ENCODE measurements around the gene PIGO. TPM values are rescaled to one million over a fixed set of nuclear protein-coding genes. Genes with fewer than 3 reads are reported as not detected.

The PIGO gene
- 25.0 TPM for total RNA-seq

- ATAC-seq: peak; percentile 97
- DNase-seq (ENCODE audit: low spot score): peak; percentile 92
- intact Hi-C loops (cut with DNase I): no loop called here
These were observed at the start of gene PIGO for GRCh38 chr9:35096035-35096849. TSS of gene PIGO (minus strand) at chr9:35096591. CDS start at chr9:35095565, 1,026 bp downstream.

DNA sequence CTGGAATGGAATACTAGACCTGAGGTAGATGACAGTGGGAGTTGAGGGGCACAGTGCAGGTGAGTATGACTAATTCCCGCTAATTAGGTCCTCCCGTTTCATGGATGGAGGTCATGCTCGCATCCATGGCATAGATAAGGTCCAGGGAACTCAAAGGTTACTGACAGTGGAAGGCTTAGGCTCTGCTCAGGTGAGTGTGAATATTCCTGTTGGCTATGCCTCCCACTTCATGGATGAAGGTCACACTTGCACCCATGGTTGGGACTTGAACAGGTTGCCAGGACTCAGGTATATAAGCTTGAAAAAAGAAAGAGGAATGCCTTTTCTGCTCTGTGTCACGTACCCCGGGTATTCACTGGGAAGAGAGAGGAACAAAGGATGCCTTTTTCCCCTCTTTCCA is 45.6 kb upstream of the PIGO start:
- intact Hi-C loops (cut with DNase I): loop anchor here (10.0 kb wide), 1 partner anchor 133 kb away; no protein-coding TSS in a partner anchor

GRCh38 chr9:35140093-35140492 is 43.7 kb upstream of the PIGO start:
- DNase-seq (ENCODE audit: low spot score): no peak
- no peak for ATAC-seq
- intact Hi-C loops (cut with DNase I): loop anchor here (10.0 kb wide), 1 partner anchor 135 kb away; no protein-coding TSS in a partner anchor

More for the DNA sequence above, 45.6 kb upstream of the PIGO start:
- DNase-seq (ENCODE audit: low spot score) (no peak), ATAC-seq (no peak)

DNA sequence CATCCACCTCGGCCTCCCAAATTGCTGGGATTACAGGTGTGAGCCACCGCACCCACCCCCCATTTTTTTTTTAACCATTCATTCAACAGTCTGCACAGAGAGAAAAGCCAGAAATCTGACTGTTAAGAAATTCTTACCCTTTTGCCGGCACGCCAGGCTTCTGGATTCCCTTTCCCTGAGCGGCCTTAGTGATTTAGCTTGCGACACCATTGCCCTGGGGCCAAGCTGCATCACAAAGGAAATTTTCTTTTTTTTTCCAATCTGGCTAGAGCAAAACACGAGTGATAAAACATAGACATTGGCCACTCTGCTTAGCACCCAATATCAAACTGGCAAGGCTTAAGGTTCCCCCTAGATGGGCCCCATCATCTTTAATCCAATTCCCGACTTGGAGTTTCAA is 40.5 kb upstream of the PIGO start:
- intact Hi-C loops (cut with DNase I): no loop called here
- ATAC-seq: no peak
- DNase-seq (ENCODE audit: low spot score): no peak

- ATAC-seq (no peak), DNase-seq (ENCODE audit: low spot score) (no peak)
- intact Hi-C loops (cut with DNase I): no loop called here
These were observed 39.6 kb upstream of the PIGO start for GRCh38 chr9:35135988-35136387.

GRCh38 chr9:35134920-35135319 is 38.5 kb upstream of the PIGO start:
- ATAC-seq: no peak
- intact Hi-C loops (cut with DNase I): no loop called here

GRCh38 chr9:35116898-35117551 is 20.6 kb upstream of the PIGO start:
- ATAC-seq (peak; percentile 87), DNase-seq (ENCODE audit: low spot score) (peak; percentile 95)
- intact Hi-C loops (cut with DNase I): loop anchor here (5.0 kb wide), 2 partner anchors 145 to 360 kb away; no protein-coding TSS in a partner anchor

More at GRCh38 chr9:35134920-35135319, 38.5 kb upstream of the PIGO start:
- DNase-seq (ENCODE audit: low spot score): no peak

DNA sequence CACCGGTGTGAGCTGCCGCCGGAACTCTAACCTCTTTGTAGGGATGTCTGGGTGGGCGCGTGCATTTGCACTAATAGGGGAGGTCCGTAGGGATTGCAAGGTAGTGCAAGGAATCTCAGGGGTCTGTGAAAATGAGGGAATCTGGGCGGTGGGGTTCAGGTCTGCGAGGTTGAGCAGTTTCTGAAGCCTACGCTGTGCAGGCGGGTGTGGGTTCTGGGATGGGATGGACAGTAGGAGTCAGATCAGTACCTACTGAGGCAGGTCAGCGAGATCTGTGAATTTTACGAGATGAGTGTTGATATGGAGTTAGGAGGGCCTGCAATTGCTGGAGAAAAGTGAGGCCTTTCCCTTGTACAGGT is 20.1 kb upstream of the PIGO start:
- intact Hi-C loops (cut with DNase I): loop anchor here (5.0 kb wide), 2 partner anchors 146 to 361 kb away; no protein-coding TSS in a partner anchor
- ATAC-seq (peak; percentile 6), DNase-seq (ENCODE audit: low spot score) (no peak)

DNA sequence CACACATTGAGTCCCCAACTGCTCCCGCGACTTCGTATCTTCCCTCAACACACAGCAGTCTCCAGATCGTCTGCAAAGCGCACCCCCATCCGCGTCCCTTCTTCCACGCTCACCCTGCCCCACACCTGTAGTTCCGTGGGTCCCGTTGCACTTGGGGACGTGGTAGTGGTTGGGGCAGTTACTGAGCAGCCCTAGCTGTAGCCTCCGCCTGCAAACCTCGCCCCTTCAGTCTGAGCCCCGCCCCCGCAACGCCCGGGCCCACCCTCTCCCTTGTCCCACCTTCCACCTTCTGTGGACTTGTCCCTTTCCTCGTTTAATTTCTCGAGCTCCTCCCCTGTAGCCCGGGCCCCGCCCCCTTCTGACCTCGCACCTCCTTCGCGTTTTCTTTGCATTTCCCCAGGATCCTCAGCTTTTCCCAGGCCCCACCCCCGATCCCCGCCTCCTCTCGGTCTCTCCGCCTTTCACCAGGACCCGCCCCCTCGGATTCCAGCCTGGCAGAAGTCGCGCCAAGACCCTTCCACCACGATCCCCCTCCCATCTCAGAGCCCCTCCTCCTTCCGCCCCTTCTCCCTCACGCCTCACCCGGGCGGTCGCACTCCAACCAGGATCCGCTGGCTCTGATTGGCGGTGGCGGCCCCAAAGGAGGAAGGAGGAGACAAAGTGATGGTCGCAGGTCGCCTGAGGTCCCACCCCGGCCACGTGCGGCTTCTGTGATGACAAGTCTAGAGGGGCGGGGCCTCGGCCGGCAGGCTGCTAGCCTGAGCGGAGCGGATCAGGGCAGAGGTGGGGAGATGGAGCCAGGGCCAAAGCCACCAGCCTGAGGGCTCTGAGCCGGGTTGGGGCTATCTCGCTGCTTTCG is 19.5 kb upstream of the PIGO start, which contains the start of gene ATOSB:
TSS of gene ATOSB (minus strand) at position 183 of the 859 bp plus-strand sequence. CDS start 7,588 bp downstream, outside the sequence.
- ATAC-seq (peak; percentile 82), DNase-seq (ENCODE audit: low spot score) (peak; percentile 97)
- intact Hi-C loops (cut with DNase I): loop anchor here (5.0 kb wide), 2 partner anchors 146 to 361 kb away; no protein-coding TSS in a partner anchor

- DNase-seq (ENCODE audit: low spot score) (peak; percentile 79), ATAC-seq (peak; percentile 3)
- intact Hi-C loops (cut with DNase I): loop anchor here (5.0 kb wide), 2 partner anchors 147 to 362 kb away; no protein-coding TSS in a partner anchor
These were observed 18.6 kb upstream of the PIGO start for GRCh38 chr9:35114840-35115628.

DNA sequence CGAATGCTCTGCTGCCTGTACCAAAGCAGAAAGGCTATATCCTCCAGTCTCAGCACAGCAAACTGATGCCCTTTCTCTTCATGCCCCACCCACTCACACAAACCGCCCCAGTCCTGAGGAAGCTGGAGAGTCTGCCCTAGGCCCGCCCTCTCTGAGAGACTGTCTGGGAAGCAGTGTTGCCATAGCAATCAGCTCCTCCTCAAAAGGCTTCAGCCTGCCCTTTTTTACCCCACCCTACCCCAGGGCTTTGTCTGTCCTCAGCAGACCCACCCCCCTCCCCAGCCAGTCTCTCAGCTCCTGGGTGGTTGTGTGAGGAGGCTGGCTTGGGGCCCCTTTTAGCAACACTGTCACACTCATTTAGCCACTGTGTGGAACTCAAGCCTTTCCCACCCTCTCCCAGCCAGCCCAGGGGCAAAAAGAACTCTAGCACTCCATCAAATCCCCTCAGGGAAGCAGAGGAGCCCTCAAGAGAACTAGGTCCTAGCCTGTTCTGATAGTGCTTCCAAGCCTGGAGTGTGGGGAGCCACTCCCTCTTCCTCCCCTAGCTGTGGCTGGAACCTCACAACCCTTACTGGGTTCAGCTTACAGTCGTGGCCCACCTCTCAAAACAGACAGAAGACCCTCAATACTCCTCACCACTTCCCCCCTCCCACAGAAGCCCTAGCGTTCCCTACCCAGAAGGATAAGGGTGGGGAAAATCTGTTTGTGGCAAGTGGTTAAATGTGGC is 17.9 kb upstream of the PIGO start:
- DNase-seq (ENCODE audit: low spot score): peak; percentile 90
- peak; percentile 59 for ATAC-seq
- intact Hi-C loops (cut with DNase I): no loop called here

- DNase-seq (ENCODE audit: low spot score): no peak
- ATAC-seq: no peak
- intact Hi-C loops (cut with DNase I): no loop called here
These were observed 16.0 kb upstream of the PIGO start for GRCh38 chr9:35112257-35113020.

DNA sequence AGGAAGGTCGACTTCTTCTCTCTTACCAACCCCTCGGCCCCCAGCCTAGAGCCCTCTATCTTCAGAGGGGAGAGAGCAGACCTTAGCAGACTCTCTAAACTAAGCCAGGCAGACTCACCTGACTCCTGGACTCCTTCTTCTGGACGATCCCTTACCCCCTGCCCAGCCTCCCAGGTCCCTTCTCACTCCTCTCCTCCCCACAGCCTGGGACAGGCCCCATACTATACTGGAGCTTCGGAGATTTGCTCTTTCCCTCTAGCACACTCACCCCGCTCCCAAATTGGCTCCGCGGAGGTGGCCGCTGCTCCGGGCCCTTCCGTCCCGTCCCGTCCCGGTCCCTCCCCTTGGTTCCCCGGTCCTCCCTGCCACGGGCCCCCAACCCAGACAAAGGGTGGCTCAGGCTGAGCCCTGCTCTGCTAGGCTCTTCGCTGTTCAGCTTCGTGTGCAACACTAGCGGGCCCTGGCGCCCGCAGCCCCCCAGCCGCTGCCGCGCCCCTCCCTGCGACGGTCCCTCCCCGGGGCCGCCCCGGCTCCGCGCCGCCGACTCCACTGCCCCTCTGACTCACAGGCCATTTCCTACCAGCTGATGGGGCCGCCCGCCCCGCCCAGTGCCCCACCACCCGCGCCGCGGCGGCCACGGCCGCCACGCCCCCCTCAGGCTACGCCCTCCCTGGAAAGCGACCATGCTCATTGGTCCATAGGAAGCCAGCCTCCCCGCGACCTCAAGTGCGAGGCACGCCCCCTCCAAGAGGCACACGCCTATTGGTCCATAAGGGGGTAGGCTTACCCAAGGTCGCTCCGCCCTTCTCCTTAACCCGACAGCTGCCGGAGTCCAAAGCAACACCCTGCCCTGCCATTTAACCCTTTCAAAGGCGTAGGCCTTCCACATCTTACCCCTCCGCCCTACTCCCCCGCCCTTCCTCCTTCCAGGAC is 14.9 kb upstream of the PIGO start:
- peak; percentile 98 for DNase-seq (ENCODE audit: low spot score)
- intact Hi-C loops (cut with DNase I): no loop called here
- ATAC-seq: peak; percentile 85

DNA sequence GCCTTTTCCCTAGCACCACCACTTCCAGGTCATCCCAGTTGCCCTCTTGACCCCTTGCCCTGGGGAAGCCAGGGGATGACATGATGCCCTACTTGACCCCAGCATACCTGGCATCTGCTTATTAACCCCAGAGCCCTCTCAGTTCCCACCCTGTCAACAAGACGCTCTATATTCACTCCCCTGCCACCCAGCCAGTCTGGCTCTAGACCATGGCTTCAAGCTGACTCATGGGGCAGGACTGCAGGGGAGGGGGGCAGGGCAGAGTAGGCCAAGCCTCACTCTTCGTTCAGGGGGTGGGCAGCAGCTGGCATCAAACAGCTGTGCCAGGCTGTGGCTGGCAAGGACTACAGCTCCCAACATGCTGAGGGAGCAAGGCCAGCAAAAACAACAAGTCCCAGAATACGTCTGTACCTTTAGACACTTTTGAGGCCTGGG is 14.0 kb upstream of the PIGO start:
- DNase-seq (ENCODE audit: low spot score): no peak
- no peak for ATAC-seq
- intact Hi-C loops (cut with DNase I): no loop called here

DNA sequence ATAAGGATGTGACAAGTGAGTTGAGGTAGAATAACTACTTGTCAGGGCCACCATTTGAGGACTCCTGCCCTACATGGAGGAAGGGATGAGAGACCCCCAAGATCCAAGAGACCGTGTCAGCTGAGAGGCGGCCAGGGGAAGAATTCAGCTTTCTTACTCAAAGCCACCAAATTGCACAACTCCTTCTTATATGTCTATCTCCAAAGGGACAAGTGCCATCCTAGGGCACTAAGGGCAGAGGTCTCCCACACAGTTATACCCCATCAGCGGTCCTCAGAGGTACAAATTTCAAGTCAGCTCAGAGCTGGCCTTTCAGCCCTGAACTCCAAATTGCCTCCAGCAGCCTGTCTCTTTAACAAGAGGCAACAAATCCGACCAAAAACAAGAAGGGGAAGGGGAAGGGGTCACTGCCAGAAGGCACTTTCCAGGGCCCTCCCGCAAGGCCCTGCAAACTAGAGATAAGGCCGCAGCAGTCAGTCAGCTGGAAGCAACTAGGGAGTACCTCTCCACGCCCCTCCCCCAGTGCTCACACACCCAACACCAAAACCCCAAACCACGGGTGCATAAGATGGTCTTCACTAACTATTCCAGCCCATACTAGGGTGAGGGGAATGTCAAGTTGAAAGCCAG is 12.7 kb upstream of the PIGO start:
- ATAC-seq (no peak), DNase-seq (ENCODE audit: low spot score) (no peak)
- intact Hi-C loops (cut with DNase I): no loop called here
